ENCODE data around the gene HAPLN3.

Gene HAPLN3

GRCh38 chr15:88909956-88910831 is 14.8 kb upstream of the HAPLN3 start:
- DNase-seq: no peak

GRCh38 chr15:88908697-88909621 is 13.6 kb upstream of the HAPLN3 start:
- no peak for DNase-seq

GRCh38 chr15:88908123-88908522 is 12.8 kb upstream of the HAPLN3 start:
- no peak for DNase-seq

- no peak for DNase-seq
Measured at GRCh38 chr15:88907111-88907510, 11.8 kb upstream of the HAPLN3 start.

GRCh38 chr15:88906551-88906950 is 11.2 kb upstream of the HAPLN3 start:
- no peak for DNase-seq

- DNase-seq: no peak
Measured at GRCh38 chr15:88906130-88906529, 10.8 kb upstream of the HAPLN3 start.

- DNase-seq: no peak
Measured at GRCh38 chr15:88905576-88905975, 10.2 kb upstream of the HAPLN3 start.

- DNase-seq: peak; percentile 68
Measured at GRCh38 chr15:88904624-88905327, 9.4 kb upstream of the HAPLN3 start.

- no peak for DNase-seq
Measured at GRCh38 chr15:88904257-88904623, 8.9 kb upstream of the HAPLN3 start.

GRCh38 chr15:88902846-88903245 is 7.5 kb upstream of the HAPLN3 start:
- no peak for DNase-seq

GRCh38 chr15:88902221-88902835 is 7.0 kb upstream of the HAPLN3 start:
- no peak for DNase-seq

- DNase-seq: no peak
Measured at GRCh38 chr15:88901508-88902220, 6.3 kb upstream of the HAPLN3 start.

GRCh38 chr15:88900982-88901418 is 5.7 kb upstream of the HAPLN3 start:
- DNase-seq: no peak

- peak; percentile 73 for DNase-seq
Measured at GRCh38 chr15:88900309-88900981, 5.1 kb upstream of the HAPLN3 start.

GRCh38 chr15:88899251-88899650 is 3.9 kb upstream of the HAPLN3 start:
- no peak for DNase-seq

- DNase-seq: no peak
Measured at GRCh38 chr15:88898736-88899135, 3.4 kb upstream of the HAPLN3 start.

- DNase-seq: peak; percentile 81
Measured at GRCh38 chr15:88897456-88898194, 2.3 kb upstream of the HAPLN3 start.

- no peak for DNase-seq
Measured at GRCh38 chr15:88897142-88897455, 1.8 kb upstream of the HAPLN3 start.

GRCh38 chr15:88896333-88897033 is 1.1 kb upstream of the HAPLN3 start:
- no peak for DNase-seq

- peak; percentile 38 for DNase-seq
Measured at GRCh38 chr15:88894348-88894818, 961 bp downstream of the HAPLN3 start.

Measured in fibroblast of skin of right biceps (primary cell).